ENCODE data around the gene GGN.
"Not testable (repeated sequence)": the region's sequence is repeated elsewhere in the genome, so short reads cannot be mapped to it uniquely, and the experiment has no call there.

The GGN gene, protein sequence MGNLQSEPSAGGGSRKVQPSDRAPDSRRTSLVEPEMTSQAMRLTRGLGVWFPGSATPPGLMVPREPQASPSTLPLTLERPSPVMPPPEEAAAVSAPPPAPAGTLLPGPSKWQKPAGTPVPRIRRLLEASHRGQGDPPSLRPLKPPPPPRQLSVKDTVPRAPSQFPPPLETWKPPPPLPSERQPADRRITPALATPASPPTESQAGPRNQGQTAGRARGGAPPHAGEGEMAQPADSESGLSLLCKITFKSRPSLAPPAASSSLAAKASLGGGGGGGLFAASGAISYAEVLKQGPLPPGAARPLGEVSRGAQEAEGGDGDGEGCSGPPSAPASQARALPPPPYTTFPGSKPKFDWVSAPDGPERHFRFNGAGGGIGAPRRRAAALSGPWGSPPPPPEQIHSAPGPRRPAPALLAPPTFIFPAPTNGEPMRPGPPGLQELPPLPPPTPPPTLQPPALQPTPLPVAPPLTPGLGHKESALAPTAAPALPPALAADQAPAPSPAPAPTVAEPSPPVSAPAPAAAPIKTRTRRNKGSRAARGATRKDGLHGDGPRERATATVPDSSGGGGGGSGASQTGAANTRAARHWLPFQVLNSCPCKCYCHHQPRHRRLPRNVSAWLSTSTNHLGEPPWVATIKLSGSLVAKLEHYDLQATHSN

DNA sequence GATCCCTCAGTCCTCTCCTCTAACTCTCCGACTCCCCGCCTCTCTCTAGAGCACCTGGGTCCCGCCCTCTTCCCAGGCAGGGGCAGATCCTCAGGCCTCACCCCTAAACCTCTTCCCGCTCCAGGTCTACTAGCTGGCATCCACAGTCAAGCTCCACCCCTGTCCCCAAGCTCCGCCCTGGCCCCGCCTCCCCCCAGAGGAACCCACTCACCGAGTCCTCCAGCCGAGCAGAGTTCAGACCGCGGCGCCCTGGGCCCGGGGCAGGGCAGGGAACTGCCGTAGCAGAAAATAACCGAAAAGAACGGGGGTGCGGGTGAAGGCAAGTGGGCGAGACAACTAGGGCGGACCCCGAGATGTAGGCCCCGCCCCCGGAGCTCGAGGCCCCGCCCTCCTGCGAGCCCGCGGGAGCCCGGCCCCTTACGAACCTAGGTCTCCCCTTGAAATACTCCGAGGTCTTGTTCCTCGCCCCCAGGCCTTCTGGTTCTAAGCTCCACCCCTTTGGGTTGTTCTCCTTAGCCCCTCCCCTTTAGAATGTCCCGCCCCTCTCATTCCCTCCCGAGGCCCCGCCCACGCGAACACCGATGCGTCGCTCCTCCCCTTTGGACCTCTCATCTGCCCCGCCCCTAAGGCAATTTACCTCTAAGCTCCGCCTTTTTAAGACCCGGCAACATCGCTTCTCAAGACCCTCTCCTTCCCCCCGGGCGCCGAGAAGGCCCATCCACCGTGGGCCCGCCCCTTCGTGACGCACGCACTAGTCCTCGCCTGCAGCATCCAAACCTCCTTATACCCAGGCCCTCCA lies at the start of gene GGN:
Gene GGN (minus strand): TSS at position 485 of the 799 bp plus-strand sequence. CDS start 773 bp downstream, outside the sequence.
- DNase-seq = peak; percentile 75 to 79

DNA sequence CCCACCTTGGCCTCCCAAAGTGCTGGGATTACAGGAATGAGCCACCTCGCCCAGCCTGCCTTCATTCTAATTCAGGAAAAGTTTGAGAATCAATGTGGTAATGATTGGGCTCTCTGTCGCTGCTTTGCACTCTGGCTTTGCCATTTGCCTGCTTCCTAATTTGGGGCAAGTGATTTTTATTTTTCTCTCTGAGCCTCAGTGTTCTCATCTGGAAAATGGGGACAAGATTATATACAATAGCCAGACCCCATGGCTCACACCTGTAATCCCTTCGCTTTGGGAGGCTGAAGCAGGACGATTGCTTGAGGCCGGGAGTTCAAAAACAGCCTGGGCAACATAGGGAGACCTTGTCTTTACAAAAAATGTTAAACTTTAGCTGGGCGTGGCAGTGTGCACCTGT lies 49.5 kb upstream of the GGN start:
- DNase-seq = no peak

DNA sequence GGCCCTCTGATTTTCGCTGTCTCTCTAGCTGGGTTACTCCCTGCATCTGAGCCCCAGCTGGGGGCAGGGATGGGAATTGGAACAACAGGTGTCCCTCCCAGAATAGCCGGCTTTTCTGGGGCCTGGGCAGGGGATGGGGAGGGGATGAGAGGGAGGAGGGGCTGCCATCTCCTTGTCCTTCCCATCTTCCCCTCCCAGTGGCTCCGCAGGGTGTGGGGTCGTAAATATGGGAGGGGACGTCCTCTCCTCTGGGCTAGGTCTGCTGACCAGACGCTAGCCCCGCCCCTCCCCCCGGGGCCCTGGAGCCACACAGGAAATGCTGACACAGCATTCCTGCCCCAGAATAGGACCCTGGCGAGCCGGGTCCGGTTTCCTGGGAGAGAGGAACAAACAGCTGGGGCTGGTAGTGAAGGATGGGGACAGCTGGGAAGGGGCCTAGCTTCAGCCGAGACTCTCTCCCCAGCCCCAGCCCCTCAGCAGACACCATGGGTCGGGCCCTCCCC lies 46.8 kb upstream of the GGN start:
- DNase-seq = no peak

DNA sequence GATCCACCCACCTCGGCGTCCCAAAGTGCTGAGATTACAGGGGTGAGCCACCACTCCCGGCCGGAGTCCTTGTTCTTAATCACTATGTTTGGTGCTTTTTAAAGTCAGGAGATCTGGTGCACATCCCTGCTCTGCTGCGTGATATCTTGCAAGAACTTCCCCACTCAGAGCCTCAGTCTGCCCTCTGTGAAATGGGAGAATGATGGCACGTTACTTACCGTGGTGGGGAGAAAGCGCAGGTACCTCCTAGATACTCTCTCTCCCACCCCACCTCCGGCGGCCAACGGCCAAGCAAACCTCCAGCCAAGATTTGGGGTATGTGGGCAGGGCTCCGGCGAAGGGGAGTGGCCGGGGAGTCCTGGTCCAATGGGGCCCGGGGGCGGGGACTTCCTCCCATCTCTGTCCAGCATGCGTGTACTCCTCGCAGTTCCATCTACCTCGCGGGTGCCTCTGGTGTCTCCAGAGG lies 45.5 kb upstream of the GGN start, which contains the start of gene RYR1:
Gene RYR1 (plus strand): TSS at position 424 of the 466 bp plus-strand sequence. CDS start 139 bp downstream, outside the sequence.
- no peak for DNase-seq

DNA sequence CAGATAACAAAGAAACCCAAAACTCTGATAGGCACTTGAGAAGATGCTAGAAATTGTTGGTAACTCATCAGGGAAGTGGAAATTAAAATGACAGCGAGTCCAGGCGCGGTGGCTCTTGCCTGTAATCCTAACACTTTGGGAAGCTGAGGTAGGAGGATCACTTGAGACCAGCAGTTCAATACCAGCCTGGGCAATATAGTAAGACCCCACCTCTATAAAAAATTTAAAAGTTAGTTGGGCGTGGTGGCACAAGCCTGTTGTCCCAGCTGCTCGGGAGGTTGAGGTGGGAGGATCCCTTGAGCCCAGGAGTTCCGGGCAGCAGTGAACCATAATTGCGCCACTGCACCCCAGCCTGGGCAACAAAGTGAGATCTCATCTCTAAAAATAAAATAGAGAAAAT lies 43.1 kb upstream of the GGN start:
- DNase-seq = no peak

DNA sequence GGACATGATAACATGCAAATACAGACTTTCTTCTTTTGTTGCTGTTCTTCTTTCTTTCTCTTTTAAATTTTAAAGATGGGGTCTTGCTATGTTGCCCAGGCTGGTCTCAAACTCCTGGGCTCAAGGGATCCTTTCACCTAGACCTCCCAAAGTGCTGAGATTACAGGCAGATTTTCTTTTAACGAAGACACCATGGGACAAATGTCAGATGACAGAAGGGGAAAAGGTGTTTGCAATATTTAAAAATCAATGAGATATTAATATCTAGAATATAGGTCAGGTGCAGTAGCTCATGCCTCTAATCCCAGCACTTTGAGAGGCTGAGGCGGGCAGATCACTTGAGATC lies 42.0 kb upstream of the GGN start:
- no peak for DNase-seq

DNA sequence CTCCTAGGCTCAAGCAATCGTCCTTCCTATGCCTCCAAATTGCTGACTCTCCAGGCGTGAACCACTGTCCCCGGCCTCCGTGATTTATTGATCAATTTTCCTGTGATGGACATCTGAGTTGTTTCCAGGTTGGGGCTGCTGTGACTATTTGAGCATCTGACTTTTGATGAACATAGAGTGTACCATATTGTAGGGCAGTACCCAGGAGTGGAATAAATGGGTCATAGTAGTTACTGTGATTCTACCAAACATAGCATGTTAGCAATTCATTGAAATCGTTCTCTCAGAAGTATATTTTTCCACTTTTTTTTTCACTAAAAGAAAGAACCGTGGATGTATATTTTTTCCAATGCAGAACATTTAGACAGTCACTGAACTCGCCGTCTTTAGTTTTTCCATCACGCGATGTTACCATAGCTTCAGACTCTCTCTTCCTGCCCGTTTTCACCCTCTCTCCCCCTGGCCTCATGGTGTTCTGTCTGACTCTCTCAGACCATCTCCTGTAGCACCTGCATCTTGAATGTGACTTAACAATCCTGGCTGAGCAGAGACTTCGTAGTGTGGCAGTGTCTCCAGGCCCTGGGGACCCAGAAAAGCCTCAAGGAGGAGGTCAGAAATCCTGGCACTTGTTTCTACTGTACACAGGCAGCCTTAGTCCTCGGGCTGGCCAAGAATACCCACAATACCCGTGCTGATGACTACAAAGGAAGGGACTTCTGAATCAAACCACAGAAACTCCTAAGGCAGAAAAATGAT lies 41.4 kb upstream of the GGN start:
- no peak for DNase-seq

DNA sequence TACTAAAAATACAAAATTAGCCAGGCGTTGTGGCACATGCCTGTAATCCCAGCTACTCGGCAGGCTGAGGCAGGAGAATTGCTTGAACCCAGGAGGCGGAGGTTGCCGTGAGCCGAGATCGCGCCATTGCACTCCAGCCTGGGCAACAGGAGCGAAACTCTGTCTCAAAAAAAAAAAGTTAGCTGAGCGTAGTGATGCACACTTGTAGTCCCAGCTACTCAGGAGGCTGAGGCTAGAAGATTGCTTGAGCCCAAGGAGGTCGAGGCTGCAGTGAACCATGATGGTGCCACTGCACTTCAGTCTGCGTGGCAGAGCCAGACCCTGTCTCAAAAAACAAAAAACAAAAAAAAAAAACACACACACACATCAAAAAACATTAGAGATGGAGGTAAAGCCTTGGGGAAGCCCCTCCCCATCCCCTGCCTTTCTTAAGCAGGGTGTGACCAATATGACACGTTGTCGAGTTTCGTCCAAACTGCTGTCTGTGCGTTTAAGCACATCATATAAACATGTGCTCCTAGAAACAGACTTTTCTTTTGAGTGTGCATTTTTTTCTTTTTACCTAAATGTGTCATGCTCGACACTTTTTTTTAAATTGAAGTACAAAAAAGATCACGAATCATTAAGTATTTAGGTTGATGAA lies 39.3 kb upstream of the GGN start:
- DNase-seq = not testable (repeated sequence)

DNA sequence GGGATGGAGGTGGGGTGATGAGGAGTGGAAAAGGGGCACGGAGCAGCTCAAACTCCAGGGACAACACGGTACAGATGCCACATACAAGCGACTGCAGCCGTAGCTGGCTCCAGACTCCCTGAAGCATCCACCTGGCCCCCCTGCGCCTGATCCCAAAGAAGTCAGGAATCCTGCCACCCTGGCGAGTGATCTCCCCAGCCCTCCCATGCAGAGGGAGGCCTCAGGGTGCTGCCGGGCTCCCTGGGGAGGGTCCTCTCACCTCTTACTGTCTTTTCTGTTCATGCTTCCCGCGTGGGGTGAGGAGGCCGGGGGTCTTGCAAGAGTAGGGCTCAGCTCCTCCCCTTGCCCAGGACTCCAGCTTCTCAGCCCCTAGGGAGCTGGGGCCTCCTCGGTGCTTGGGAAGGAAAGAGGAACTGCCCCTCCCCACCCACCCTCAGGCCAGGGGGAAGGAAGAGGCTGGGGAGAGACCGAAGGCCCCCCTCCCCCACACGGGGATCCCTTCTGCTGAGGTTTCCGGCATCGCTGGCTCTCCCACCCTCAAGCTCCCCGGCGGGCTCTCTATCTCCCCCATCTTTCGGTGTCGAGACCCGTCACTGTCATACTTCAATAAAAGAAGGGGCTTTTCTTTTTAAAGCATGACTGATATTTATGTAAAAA lies 38.1 kb upstream of the GGN start, which contains the start of gene RASGRP4:
Gene RASGRP4 (minus strand): TSS at position 410 of the 657 bp plus-strand sequence. CDS start 128 bp downstream, at position 282.
- peak; percentile 86 to 89 for DNase-seq

DNA sequence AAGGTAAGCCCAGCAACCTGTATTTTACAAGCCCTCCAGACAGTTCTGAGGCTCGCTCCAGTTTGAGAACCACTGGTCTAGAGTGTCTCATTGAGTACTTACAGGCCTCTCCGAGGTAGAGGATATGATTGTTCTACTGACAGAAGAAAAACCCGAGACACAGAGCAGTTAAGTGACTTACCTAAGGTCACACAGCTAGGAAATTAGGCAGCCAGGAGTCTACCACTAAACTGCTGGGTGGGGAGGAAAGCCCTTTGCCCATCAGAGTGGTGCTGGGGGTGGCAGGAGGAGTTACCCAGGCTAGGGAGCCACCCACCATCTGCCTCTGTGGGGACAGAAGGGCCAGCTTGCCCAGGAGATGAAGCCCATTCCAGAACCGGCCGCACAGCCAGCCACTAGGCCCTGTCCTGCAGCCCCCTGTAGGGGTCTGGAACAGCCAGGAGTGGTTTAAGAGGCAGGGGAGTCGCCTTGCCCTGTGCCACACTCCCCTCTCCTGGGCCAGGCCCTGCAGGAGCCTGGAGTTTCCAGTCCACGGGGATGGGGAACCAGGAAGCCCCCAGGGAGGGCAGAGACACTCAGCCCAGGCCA lies 37.5 kb upstream of the GGN start:
- no peak for DNase-seq

DNA sequence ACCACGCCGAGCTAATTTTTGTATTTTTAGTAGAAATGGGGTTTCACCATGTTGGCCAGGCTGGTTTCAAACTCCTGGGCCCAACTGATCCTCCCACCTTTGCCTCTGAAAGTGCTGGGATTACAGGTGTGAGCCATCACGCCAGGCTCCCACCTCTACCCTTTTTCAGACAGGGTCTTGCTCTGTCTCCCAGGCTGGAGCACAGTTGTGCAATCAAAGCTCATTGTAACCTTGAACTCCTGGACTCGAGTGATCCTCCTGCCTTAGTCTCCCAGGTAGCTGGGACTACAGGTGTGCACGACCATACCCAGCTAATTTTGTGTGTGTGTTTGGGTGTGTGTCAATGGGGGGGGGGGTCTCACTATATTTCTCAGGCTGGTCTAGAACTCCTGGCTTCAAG lies 36.4 kb upstream of the GGN start:
- DNase-seq = no peak

DNA sequence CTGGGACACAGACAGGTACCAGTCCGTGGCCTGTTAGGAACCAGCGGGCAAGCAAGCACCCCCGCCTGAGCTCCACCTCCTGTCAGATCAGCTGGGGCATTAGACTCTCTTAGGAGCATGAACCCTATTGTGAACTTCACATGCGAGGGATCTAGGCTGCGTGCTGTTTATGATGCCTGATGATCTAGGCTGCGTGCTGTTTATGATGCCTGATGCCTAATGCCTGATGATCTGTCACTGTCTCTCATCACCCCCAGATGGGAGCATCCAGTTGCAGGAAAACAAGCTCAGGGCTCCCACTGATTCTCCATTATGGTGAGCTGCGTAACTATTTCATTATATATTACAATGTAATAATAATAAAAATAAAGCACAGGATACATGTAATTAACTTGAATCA lies 34.6 kb upstream of the GGN start:
- DNase-seq = no peak

DNA sequence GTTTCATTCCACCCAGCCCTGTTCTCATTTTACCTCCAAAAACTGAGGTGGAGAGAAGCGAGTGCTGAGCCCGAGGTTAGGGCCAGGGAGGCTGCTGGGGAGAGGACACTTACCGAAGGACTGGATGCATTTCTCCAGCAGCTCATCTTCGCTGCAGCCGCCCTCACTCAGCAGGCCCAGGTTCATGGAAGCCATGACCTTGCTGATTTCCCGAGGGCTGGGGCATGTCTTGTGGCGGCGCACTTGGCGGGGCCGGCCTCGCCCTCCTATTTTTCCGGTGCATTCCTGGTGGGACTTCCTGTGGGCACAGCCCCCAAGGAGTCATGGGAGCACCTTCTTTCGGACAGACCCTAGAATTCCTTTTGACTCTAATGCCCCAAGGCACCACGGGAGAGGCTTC lies 34.0 kb upstream of the GGN start:
- DNase-seq = no peak

DNA sequence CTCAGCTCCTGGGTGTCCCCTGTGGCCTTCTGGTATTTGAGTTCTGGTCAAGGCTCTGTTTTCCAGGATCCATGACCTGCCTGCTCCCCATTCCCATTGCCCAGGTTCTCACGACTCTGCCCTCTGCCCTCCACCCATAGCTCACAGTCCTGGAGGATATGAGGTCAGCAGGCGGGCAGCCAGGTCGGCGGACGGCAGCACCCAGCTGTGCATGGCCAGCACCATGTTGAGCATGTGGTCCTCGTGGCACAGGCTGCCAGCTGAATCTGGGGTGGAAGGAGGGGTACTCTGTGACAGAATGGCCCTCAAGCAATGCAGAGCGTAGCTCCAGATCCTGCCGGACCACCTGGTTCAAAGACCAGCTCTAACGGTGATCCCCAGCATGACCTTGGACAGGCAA lies 33.1 kb upstream of the GGN start:
- no peak for DNase-seq

DNA sequence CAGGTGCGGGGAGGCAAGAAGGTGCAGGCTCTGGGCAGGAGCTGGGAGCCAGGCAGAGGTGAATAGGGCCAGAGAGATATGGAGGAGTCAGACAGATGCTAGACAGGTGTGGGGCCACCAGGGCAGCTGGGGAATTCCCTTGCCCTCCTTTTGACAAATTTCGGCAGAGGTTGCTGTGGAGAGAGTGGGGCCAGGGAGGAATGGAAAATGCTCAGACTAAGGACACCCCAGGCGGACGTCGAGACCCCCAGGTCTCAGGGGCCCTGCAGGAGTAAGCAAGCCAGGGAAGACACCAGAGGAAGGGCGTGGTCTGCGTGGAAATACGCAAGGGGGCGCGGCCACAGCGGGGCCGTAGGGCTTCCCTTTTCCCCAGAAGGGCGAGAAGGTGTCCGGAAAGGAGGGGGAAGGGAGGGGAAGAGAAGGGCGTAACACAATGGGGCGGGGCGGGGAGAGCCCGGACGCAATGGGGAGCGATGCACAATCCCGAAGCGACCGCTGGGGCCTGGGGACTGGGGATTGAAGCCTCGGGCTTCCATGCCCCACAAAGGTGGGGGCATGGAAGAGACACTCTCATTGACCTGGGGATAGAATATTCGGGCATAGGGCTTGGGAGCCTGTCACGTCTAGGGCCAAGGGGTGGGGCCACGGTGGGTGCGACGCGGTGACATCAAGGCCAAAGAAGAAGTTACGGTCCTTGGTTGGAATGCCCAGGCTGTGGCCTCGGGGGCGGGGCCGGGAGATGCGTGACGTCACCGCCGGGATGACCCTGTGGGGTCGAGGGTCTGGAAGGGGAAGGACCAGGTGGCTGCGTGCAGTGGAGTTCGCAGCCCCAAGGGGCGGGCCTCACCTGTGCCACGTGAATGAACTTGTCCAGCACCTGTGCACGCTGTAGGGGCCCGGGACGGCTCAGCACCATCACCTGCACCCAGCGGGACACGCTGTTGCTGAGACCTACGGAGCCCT lies 30.0 kb upstream of the GGN start:
- DNase-seq = peak; percentile 74 to 79

DNA sequence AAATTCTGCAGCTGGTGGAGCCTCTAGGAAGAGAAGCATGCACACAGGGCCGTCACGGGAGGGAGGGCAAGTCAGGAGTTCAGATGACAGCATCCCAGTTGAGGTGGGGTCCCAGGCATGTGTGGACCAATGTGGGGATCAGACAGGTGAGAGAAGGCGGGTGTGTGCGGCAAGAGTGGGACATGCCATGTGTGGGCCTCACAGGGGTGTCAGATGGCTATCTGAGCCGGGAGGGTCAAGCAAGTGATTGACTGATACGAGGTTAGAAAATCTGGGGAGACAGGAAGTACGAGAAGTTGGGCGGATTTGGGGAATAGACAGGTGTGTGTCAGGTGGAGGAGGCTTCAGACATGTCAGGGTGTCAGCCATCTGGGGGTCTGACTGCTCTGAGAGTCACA lies 29.3 kb upstream of the GGN start:
- DNase-seq = no peak

DNA sequence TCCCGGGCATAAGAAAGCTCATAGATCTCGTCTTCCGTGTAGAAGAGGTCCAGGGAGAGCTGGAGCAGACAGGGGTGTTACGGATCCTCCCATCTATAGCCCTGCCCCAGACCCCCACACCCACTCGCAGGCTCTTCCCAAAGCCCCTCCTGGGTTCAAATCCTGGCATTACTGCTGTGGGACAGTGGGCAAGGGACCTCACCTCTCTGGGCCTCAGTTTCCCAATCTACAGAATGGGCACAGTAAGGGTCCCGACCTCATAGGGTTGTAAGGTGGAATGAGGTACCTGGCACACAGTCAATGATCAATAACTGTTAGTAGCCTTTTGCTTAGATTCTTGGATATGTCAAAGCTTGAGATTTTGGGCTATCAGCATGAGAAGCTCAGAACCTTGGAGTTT lies 25.6 kb upstream of the GGN start:
- no peak for DNase-seq

DNA sequence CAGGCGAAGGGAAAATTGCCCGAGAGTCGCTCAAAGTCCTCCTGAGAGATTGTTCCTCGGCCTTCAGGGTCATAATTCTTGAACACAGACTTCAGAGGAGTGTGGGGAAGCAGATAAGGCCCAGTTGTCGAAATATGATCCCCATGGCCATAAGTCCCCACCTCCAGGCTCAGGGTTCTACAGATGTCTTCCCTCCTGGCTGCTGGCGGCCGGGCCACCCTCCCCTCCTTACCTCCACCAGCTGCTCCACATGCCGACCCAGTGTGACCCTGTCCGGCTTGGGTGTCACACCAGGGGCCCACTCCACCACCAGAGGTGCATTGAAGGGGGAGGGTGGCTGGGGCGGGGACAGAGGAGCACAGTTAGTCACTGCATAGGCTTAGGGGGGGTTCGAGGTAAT lies 25.1 kb upstream of the GGN start:
- no peak for DNase-seq

DNA sequence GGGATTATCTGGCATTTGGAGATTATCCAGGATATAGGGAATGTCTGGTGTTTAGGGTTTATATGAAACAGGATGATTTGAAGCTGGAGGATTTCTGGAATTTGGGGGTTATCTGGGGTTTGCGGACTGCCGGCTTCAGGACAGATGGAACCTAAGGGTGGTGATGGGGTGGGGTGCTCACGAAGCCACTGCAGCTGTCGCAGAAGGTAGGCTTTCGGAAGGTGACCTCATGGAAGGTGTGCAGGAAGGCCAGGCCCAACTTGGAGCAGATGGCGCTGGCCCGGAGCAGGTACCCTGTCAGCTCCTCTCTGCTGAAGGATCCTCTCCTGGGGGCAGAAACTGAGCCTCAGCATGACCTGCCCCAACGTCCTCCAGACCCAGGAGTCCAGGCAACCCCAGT lies 24.7 kb upstream of the GGN start:
- no peak for DNase-seq

DNA sequence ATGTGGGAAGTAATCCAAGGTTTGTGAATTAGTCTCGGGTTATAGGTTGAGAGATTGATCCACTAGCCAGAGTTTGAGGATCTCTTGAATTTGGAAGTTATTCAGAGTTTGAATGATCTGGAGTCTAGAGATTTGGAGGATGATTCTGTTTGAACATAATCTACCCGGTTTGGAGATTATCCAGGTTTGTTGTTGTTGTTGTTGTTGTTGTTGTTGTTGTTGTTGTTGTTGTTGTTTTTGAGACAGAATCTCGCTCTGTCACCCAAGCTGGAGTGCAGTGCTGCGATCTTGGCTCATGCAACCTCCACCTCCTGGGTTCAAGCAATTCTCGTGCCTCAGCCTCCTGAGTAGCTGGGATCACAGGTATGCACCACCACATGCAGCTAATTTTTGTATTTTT lies 24.1 kb upstream of the GGN start:
- not testable (repeated sequence) for DNase-seq

Data from Kasumi-1 (cell line).